ENCODE data around the gene SPCS1.

Gene SPCS1

GRCh38 chr3:52733256-52733891, 27.5 kb downstream of the SPCS1 start:
- no peak for DNase-seq

DNA sequence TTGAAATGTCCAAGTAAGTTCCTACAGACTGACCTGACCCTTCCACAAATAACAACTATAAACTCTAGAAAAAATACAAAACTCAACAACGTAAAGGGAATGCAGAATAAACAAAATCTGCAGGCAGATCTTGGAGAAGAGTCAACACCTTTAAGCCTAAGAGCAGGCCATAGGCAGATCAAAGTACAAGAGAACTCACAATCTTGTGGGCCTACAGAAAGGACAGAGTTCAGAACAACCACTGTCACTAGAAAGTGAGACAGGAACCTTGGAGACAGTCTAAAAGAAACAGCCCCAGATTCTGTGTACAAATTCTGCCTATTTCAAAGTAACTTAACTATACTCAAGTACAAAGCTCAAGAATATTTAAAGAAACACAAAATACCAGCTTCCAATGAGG, 33.8 kb downstream of the SPCS1 start:
- DNase-seq: no peak

GRCh38 chr3:52742418-52743041, 36.6 kb downstream of the SPCS1 start:
- no peak for DNase-seq

DNA sequence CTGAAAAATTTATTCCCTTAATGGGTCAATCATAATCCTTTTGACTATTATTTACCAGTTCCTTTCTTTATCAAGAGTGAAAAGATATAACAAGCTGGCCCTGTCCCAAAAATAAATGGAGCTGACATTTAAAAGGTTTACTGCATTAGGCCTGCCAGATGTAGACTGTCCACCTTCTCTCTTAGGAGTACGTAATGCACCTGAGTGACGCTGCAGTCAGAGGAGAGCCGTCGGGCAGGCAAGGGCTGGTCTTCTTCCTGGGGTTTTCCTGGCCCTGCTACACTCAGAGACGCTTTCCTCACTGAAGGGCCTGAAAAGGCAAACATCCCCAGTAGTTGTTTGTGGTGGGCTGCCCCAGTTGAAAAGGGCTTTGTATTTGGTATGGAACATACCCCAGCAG, 37.2 kb downstream of the SPCS1 start:
- no peak for DNase-seq

DNA sequence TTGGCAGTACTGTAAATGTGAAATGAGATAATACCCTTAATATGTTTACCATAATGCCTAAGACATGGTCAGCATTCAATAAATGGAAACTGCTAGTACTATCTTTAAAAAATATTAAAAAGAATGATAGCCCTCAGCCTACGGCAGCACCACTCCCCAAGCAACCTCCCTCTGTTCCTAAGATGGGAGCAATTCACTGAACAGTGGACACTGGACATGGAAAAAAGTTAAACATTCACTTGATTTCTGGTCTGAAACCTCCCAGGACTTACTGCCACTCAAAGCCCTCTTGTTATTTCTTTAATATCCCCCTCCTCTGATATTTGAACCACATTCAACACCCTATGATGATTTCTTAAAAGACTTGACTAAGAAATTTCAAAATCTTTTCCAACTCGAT, 37.8 kb downstream of the SPCS1 start:
- DNase-seq: no peak

- no peak for DNase-seq
These were observed 46.2 kb downstream of the SPCS1 start for GRCh38 chr3:52752045-52752660.

DNA sequence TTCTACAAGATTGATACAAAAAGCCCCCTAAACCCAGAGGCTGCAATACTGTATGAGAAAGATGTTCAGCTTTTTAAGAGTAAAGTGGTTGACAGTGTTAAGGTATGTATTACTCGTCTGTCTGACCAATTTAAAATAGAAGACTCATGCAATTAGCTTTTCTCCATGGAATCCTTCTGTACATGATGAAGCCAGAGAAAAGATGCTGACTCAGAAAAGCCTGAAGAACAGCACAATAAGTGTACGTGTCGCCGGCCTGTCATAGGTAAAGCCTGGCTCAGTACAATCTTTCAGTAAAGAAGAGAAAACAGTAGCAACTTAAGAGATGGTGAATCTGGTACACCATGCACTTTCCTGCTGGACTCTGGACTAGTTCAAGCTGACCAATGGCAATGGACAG, 48.5 kb downstream of the SPCS1 start:
- no peak for DNase-seq

DNA sequence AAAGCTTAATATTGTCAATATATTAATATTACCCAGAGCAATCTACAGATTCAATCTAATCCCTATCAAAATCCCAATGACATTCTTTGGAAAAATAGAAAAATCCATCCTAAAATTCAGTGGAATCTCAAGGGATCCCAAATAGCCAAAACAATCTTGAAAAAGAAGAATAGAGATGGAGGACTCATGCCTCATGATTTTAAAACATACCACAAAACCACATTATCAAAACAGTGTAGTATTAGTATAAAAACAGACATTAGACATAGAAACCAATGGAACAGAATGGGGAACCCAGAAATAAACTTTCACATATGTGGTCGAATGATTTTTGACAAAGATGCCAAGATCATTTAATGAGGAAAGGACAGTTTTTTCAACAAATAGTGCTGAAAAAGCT, 50.2 kb downstream of the SPCS1 start:
- DNase-seq: no peak
